NCI-H226 (cell line): Measurements from ENCODE around the gene IGF2R.
"Not testable (repeated sequence)": the region's sequence is repeated elsewhere in the genome, so short reads cannot be mapped to it uniquely, and the experiment has no call there.

Source experiments
- DNase-seq: peaks from one replicate; pipeline ENCODE4 v3.0.0-alpha.2; 2015

The IGF2R gene

DNA sequence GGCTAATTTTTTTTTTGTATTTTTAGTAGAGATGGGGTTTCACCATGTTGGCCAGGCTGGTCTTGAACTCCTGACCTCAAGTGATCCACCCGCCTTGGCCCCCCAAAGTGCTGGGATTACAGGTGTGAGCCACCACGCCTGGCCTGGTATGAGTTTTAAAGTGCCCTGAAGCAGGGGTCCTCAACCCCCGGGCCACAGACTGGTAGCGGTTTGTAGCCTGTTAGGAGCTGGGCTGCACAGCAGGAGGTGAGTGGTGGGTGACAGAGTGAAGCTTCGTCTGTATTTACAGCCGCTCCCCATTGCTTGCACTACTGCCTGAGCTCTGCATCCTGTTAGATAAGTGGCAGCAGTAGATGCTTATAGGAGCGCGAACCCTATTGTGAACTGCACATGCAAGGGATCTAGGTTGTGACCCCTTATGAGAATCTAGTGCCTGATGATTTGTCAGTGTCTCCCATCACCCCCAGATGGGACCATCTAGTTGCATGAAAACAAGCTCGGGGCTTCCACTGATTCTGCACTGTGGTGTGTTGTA is 32.1 kb downstream of the IGF2R start:
- DNase-seq, result not testable (repeated sequence)

- DNase-seq, result no peak
Observed at GRCh38 chr6:160002882-160003281, 34.0 kb downstream of the IGF2R start.

GRCh38 chr6:160004018-160004417 is 35.1 kb downstream of the IGF2R start:
- DNase-seq, result no peak

DNA sequence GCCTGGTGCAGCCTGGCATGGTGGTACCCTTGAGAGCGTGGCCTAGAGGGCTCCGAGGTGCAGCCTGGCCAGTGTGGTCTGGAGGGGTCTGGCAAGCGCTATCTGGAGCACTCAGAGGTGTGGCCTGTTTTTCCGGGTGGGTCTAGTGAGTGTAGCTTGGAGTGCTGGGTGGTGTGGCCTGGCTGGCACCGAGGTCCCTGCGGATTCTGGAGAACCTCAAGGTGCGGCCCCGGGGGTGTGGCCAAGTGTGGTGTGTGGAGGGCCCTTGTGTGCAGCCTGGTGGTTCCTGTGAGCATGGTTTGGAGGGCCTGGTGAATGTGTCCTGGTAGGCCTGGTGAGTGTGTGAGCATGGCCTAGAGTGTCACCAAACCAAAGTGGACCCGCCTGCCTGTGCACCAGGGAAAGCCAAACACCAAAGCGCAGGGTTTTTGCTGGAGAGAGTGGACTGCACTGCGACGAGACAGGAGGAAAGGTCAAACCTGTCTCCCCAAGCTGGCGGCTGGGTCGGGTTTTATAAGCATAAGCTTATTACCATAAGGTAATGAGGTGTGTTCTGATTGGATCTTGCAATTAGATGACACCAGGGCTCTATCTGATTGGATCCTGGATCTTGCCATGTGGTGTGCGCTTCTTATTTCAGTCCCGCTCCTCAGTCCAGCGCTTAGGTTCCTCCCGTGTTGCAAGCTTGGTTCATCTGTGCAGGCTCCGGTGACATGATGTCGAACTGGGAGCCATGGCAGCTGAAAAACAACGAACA is 35.7 kb downstream of the IGF2R start:
- no peak for DNase-seq

- no peak for DNase-seq
Observed at GRCh38 chr6:160005211-160005610, 36.3 kb downstream of the IGF2R start.

GRCh38 chr6:160005861-160006540 is 37.1 kb downstream of the IGF2R start:
- peak; percentile 61 for DNase-seq

DNA sequence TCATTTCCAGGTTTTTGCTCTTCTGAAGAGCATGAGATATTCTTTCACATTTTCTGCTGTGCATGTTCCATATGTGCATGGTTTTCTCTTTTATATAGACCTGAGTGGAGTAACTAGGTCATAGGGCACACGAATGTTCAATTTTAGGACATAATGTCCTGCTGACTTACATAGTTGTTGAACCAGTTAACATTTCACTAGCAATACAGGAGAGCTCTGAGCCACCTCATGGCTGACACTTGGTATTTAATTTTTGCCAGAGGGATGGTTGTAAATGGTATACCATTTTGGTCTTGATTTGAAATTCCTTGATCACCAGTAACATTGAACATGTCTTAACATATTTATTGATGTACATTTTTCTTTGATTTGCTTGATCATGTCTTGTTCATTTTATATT is 38.3 kb downstream of the IGF2R start:
- no peak for DNase-seq

DNA sequence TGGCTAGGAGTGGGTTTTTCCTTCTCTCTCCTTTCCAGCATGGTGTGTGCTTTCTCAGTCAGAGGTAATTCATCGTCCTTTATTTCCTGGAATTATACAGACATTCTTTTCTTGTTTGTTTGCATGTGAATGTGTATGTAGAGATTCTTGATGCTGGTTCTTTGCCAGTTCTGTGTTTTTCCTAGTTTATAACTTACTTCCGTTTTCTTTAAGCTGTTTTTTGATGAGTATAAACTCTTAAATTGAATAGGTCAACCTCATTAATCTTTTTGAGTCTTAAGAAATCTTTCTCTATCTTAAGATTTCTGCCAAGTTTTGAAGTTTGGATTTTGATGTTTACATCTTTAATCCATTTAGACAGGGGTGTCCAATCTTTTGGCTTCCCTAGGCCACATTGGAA is 38.7 kb downstream of the IGF2R start:
- no peak for DNase-seq

DNA sequence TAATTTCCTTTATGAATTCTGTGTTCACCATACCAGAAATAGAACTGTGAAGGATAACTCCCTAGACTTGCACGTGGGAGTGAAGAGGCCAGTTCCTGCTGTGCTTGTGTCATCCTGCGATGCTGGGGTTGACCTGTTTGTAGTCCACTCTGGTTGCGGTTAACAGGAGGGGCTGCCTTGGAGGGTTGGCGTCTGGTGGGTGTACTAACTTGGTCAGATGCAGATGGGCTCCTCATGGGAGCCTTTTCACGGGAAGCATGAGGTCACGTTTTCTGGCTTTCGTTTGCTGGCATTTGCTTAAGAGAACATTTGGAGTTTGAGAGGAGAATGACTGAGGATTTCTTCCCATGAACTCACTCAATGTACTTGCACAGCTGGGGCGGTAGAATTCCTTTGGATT is 41.2 kb downstream of the IGF2R start:
- DNase-seq, result no peak

DNA sequence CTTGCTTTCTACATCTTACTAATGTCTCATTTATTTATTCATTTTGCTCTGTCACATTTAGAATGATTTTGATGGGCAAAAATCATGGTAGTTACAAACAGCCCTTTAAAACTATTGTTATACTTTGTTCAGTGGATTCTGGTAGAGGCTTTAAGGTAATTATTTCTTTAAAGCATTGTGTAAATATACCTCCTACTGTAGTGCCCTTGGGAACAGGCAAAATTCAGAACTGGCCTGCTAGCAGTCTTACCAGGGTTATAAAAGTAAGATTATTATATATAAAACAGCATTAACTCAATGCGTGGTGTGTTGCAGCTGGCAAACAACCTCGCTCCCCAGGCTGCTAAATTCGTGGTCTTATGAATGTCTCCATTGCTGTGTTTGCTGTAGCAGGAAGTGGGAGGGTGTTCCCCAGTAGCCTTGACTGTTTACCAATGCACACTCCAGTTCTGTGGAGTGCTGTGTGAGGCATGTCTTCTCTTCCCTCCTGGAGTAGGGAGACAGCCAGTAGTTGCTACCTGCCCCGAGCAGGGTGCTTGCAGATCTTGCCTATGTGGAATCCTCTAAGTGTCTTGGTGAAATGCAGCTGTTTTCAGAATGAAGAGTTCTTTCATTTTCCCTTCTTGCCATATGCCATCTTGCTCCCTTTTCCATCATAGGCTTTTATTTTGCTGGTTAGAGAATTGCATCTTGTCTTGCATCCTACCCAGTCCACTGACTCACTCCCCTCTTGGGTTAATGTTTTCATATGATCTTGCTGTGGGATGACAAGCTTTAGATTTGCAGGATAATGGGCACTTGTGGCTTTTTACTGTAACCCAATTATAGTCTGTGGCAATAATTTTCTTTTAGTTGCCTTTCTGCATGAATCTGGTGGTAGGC is 45.3 kb downstream of the IGF2R start:
- no peak for DNase-seq

- DNase-seq, result no peak
Observed at GRCh38 chr6:160014869-160015182, 45.9 kb downstream of the IGF2R start.

GRCh38 chr6:160015778-160016684 is 47.1 kb downstream of the IGF2R start:
- DNase-seq, result no peak

DNA sequence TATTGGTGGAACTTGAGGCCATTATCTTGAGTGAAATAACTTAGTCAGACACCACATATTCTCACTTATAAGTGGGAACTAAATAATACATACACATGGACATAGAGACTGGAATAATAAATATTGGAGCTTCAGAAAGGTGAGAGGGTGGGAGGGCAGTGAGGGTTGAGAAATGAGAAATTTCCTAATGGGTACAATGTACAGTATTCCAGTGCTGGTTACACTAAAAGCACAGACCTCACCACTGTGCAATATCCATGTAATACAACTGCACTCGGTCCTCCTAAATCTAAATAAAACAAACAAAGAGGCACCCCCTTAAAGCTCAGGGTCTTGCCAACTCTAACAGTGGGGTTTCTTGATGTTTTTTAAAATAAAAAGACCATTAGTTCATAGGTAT is 53.2 kb downstream of the IGF2R start:
- no peak for DNase-seq

DNA sequence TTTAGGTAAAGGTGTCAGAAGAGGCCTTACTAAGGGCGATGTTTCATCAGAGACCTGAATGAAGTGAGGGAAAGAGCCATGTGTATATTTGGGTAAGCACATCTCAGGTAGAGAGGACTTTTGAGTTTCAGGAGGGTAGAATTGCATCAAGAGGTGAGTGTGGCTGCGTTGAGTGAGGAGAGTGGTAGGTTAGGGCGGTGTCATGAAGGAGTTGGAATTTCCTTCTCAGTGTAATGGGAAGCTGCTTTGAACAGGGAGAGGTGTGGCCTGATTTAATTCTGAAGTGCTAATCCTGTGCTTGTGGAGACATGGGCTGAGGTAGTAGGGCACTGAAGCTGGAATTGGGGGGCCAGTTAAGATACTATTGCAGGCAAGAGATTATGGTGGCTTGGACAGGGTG is 53.9 kb downstream of the IGF2R start:
- DNase-seq, result no peak

DNA sequence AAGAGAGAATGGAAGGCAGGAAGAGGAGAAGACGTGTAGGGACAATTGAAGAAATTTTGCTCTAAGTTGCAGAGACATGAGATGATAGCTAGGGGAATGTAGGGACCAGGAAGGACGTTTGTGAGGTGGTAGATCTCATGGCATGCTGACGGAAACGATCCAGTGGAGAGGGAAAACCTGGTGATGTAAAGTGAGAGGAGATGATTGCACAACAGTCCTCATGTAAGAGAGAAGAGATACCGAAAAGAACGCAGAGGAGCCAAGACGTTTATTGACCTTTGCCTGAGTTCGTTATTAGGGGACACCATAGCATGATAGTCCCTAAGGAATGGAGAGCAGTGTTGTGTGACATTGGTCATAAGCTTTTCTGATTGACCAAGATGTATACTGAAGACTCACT is 55.3 kb downstream of the IGF2R start:
- DNase-seq, result no peak

- DNase-seq, result no peak
Observed at GRCh38 chr6:160027076-160027475, 58.2 kb downstream of the IGF2R start.

- no peak for DNase-seq
Observed at GRCh38 chr6:160027931-160028330, 59.0 kb downstream of the IGF2R start.

GRCh38 chr6:160028487-160029275 is 59.8 kb downstream of the IGF2R start:
- DNase-seq, result no peak

DNA sequence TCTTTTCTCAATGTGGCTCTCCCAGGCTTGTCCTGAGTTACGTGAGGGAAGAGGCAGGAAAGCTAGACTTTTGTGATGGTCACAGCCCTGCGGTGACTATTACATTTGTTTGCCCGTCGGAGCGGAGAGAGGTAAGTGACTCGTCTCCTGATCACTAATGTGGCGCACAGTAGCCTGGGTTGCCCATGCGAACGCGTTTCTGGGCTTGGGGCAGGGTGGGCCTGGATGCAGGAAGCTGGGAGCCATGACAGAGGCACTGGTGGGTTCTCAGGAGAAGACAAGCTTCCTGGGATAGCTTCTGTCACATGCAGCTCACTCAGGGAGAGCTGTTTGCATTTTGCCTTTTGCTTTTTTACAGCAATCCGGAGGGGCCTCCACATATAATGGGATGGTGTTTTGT is 60.6 kb downstream of the IGF2R start:
- no peak for DNase-seq

- peak; percentile 93 for DNase-seq
Observed at GRCh38 chr6:160030103-160030502, 61.2 kb downstream of the IGF2R start.

DNA sequence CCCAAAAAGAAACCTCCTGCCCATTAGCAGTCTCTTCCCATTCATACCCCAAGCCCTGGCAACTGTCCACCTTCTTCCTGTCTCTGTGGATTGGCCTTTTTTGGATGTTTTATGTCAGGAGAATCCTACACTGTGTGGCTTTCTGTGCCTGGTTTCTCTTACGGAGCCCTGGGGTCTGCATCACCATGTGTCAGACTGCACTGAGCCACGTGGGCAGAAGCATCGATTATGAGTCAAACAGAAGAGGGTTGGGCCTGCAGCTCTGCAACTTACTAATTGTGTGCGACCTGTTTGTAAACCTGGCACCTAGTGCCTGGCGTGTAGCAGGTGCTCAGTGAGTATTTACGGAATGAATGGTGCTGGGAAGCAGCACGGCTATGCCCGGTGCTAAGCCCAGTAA is 62.6 kb downstream of the IGF2R start:
- DNase-seq, result no peak

DNA sequence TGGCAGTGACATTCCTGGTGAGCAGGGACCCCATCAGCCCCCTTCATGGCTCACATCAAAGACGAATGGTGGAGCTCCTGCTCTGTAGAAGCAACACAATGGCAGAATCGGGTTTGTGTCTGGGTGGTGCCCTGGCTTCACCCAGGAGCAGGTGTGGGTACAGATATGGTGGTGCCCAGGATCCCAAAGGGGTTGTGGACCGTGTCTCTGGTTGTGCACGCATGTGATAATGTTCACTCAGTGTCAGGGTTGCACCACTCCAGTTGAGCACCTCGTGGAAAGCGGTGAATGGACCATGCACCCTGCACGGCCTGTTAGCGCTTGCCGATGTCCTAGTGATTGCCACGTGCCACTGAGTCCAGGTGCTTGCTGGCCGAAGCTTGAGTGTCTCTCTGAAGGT is 63.0 kb downstream of the IGF2R start:
- DNase-seq, result no peak
